Nucleus accumbens (tissue), 56 donors: ENCODE results near the gene RHOT1.
"Not testable (repeated sequence)": the region's sequence is repeated elsewhere in the genome, so short reads cannot be mapped to it uniquely, and the experiment has no call there.

Source experiments
- DNase-seq, 56 donors: peaks; one replicate each; lab custom pipeline; 2025; lab: John Stamatoyannopoulos, UW

The RHOT1 gene

GRCh38 chr17:32157225-32157624, 14.9 kb downstream of the RHOT1 start:
- DNase-seq, result no peak

DNA sequence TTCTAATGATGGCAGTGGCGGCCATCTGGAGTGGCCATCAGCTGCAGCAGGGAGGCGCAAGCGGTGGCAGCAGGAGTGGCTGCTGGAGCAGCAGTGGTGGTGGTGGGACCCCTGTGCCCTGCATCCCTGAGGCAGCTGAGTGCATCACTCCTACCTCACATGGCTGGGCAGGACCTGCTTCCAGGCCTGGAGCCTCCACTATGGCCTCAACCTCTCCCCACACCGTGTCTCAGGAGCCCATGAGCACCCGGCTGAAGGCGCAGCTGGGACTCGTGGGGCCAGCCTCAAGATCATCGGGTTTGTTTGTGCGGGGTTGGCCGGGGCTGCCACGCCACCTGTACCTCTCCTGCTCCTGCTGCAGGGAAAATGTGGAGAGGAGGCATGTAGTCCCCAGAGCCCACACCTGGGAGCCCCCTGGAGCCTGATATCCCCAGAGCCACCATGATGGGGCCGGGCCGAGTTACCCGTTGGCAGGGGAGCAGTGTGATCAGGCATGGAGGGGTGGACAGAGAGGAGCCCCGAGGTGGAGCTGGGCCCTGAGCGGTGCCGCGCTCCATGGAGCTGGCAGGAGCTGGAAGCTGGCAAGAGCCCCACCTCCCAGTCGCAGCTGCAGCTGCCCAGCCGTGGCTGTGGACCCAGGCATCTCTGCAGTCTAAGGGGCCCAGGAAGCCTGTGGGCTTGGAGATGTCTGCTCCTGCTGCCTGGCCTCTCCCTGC, 16.7 kb downstream of the RHOT1 start:
- DNase-seq, result peak in 34 of 56 donors; percentile 4 to 61 (median 30)

GRCh38 chr17:32159586-32160438, 17.5 kb downstream of the RHOT1 start:
- DNase-seq, result peak in 2 of 56 donors; percentile 24 to 32

GRCh38 chr17:32160526-32160925, 18.2 kb downstream of the RHOT1 start:
- peak in 3 of 56 donors; percentile 6 to 16 (median 13) for DNase-seq

DNA sequence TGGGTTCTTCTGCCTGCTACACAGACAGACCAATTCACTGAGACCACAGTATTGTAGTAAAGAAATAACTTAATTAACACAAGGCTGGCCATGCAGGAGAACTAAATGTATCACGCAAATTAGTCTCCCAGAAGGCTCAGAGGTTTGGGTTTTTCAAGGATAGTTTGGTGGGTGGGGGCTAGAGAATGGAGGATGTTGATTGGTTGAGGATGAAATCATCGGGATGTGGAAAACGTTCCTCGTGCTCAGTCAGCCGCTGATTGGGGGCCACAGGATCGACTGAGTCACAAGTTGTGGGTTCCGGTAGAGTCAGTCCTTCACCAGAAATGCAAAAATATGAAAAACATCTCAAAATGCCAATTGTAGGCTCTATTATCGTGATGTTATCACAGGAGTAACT, 18.7 kb downstream of the RHOT1 start:
- DNase-seq, result no peak

- DNase-seq, result no peak
These were observed 19.4 kb downstream of the RHOT1 start for GRCh38 chr17:32161506-32162365.

- DNase-seq, result no peak
These were observed 32.6 kb downstream of the RHOT1 start for GRCh38 chr17:32174889-32175288.

DNA sequence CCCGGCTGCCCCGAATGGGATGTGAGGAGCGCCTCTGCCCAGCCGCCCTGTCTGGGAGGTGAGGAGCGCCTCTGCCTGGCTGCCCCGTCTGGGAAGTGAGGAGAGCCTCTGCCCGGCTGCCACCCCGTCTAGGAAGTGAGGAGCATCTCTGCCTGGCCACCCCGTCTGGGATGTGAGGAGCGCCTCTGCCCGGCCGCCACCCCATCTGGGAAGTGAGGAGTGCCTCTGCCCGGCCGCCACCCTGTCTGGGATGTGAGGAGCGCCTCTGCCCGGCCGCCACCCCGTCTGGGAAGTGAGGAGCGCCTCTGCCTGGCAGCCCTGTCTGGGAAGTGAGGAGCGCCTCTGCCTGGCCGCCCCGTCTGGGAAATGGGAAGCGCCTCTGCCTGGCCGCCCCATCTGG, 36.4 kb downstream of the RHOT1 start:
- not testable (repeated sequence) for DNase-seq

DNA sequence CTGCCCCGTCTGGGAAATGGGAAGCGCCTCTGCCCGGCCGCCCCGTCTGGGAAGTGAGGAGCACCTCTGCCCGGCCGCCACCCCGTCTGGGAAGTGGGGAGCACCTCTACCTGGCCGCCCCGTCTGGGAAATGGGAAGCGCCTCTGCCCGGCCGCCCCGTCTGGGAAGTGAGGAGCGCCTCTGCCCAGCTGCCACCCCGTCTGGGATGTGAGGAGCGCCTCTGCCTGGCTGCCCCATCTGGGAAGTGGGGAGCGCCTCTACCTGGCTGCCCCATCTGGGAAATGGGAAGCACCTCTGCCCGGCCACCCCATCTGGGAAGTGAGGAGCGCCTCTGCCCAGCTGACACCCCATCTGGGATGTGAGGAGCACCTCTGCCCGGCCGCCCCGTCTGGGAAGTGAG, 36.8 kb downstream of the RHOT1 start:
- DNase-seq, result not testable (repeated sequence)

DNA sequence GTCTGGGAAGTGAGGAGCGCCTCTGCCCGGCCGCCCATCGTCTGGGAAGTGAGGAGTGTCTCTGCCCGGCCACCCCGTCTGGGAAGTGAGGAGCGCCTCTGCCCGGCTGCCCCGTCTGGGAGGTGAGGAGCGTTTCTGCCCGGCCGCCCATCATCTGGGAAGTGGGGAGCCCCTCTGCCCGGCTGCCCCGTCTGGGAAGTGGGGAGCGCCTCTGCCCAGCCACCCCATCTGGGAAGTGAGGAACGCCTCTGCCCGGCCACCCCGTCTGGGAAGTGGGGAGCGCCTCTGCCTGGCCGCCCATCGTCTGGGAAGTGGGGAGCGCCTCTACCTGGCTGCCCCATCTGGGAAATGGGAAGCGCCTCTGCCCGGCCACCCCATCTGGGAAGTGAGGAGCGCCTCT, 37.2 kb downstream of the RHOT1 start:
- DNase-seq, result not testable (repeated sequence)

DNA sequence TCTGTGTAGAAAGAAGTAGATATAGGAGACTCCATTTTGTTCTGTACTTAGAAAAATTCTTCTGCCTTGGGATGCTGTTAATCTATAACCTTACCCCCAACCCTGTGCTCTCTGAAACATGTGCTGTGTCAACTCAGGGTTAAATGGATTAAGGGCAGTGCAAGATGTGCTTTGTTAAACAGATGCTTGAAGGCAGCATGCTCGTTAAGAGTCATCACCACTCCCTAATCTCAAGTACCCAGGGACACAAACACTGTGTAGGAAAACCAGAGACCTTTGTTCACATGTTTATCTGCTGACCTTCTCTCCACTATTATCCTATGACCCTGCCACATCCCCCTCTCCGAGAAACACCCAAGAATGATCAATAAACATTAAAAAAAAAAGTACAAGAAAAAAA, 38.0 kb downstream of the RHOT1 start:
- not testable (repeated sequence) for DNase-seq

DNA sequence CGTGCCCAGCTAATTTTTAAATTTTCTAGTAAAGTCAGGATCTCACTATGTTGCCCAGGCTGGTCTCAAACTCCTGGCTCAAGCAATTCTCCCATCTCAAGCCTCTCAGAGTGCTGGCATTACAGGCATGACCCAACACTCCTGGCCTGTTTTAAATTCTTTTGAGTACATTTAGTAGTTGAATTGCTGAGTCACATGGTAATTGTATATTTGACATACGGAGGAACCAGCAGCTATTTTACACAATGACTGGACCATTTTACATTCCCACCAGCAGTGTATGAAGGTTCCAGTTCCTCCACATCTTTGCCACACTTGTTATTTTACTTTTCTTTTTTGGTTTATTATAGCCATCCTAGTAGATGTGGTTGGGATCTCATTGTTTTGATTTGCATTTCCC, 43.6 kb downstream of the RHOT1 start:
- DNase-seq, result no peak

DNA sequence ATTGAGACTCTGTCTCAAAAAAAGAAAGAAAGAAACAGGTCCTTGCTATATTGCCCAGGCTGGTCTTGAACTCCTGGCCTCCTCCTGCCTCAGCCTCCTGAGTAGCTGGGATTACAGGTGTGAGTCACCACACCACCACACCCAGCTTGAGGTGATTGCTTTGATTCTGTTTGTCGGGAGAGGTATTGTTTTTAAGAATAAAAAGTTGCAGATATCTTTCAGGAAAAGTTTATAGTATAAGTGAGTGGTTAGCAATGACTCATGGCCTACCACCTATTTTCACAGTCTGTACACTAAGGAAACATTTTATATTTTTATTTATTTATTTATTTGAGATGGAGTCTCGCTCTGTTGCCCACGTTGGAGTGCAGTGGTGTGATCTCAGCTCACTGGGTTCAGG, 45.0 kb downstream of the RHOT1 start:
- no peak for DNase-seq

GRCh38 chr17:32189343-32189742, 47.0 kb downstream of the RHOT1 start:
- no peak for DNase-seq

DNA sequence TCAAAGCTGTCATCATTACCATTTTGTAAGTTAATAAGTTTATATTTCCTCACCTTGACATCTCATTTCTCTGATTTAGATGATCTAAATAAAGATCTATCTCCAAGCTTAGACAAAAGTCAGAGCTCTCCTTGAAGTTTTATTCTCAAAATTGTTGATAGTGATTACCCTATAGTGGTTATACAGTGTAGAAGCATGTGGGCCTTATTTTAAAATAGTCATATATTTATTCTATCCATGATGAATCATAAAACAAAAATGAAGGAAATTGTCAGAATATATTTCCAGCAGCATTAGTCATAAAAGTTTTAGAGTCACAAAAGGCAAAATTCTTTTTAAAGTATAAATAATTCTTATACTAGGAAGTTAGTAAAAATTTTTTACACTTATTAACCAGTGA, 49.0 kb downstream of the RHOT1 start:
- DNase-seq, result no peak

DNA sequence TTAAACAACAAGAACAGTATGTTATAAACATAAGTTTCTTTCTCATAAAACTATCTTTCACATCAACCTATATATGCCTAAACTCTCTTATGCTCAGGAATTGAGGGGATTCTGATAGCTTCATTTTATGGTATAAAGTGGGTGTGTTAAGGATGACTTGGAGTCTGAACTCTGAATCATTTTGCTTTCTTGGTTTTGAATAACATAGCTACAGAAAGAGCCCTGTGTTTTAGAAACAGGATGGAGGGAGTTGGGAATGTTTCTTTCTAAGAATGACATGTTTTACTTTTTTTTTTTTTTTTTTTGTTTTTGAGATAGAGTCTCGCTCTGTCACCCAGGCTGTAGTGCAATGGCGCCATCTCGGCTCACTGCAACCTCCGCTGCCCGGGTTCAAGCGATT, 50.1 kb downstream of the RHOT1 start:
- DNase-seq, result no peak

DNA sequence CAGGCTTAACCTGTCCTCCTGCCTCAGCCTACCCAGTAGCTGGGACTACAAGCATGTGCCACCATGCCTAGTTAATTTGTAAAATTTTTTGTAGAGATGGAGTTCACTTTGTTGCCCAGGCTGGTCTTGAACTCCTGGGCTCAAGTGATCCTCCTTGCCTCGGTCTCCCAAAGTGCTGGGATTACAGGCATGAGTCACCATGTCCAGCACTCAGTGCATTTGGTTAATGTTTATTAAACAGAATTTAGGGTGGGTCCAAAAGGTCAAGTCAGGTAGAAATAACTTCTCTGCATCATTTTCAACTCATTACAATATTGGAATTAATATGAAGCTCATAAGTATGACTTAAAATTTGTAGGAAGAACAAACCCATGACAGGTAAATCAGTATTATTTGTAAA, 55.7 kb downstream of the RHOT1 start:
- DNase-seq, result no peak

DNA sequence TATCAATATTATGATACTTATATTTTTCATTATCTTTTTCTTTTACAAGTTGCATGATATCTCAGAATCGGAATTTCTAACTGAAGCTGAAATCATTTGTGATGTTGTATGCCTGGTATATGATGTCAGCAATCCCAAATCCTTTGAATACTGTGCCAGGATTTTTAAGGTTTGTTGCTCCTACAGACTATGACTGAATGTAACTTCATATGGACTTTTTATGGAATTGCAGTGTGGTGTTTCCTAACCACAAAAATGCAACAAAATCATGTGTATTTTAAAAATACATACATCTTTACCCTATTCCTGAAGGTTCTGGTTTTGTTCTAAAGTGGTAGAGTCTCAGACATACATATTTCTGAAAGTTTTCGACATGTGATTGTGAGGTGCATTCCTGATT, 64.6 kb downstream of the RHOT1 start:
- DNase-seq, result no peak

GRCh38 chr17:32208436-32208835, 66.1 kb downstream of the RHOT1 start:
- no peak for DNase-seq

DNA sequence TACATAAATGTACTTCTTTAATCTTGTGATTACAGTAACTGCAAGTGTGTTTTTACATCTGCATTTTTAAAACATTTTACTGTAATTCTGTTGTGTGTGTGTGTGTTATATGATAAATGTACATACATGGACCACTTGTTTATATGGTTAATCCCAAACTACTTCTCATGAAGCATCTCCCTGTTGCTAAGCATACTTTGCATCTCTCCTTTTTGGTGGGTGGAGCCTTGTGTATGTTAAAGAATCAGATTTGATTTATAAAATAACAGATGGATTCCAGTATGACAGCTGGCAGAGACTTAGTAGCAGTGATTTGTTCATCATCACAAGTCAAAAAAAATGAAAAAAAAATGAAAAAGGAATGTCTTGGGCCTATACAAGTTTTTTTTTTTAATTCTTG, 67.3 kb downstream of the RHOT1 start:
- no peak for DNase-seq

GRCh38 chr17:32211671-32212070, 69.4 kb downstream of the RHOT1 start:
- no peak for DNase-seq
